ENCODE measurements around the gene BATF2.
A peak's percentile ranks its signal among the peaks of the same experiment; 100 is the strongest.
"Not testable (repeated sequence)": the region's sequence is repeated elsewhere in the genome, so short reads cannot be mapped to it uniquely, and the experiment has no call there.

Gene BATF2

GRCh38 chr11:65034423-65034822 lies 37.7 kb upstream of the BATF2 start:
- H3K4me1 ChIP-seq, result no peaks in the 10 kb centered on the region
- no peak overlapping the region for H2AFZ ChIP-seq
- H3K36me3 ChIP-seq (ENCODE audit: control insufficient read depth, insufficient read depth, low read length), result no peaks in the 10 kb centered on the region
- H3K4me2 ChIP-seq (ENCODE audit: low read length), result no peak overlapping the region
- no peaks in the 10 kb centered on the region for H3K79me2 ChIP-seq
- H3K4me3 ChIP-seq (ENCODE audit: low read depth, low read length), result no peak overlapping the region
- H3K27ac ChIP-seq, result no peak overlapping the region
- no peaks in the 10 kb centered on the region for H3K9me3 ChIP-seq (ENCODE audit: control insufficient read depth, low read length)
- H3K27me3 ChIP-seq (ENCODE audit: control insufficient read depth, insufficient read depth, low read length), result no peaks in the 10 kb centered on the region
- H3K9ac ChIP-seq, result no peak overlapping the region
- TF ChIP-seq CTCF (IDR thresholded peaks at IDR 0.05), result no peak

- Histone ChIP-seq H3K9ac (no peak overlapping the region), H3K4me3 (ENCODE audit: low read depth, low read length) (no peak overlapping the region), H3K27me3 (ENCODE audit: control insufficient read depth, insufficient read depth, low read length) (no peaks in the 10 kb centered on the region), H3K9me3 (ENCODE audit: control insufficient read depth, low read length) (no peaks in the 10 kb centered on the region), H3K4me1 (peaks cover 4% of the 10 kb centered on the region), H3K79me2 (no peaks in the 10 kb centered on the region), H3K36me3 (ENCODE audit: control insufficient read depth, insufficient read depth, low read length) (no peaks in the 10 kb centered on the region), H3K4me2 (ENCODE audit: low read length) (no peak overlapping the region), H2AFZ (no peak overlapping the region), H3K27ac (no peak overlapping the region)
- TF ChIP-seq CTCF (IDR thresholded peaks at IDR 0.05), result no peak
Measured at GRCh38 chr11:65032216-65032615, 35.4 kb upstream of the BATF2 start.

GRCh38 chr11:65027213-65028067 lies 30.7 kb upstream of the BATF2 start, which contains the start of gene SNX15:
SNX15 (plus strand) TSS chr11:65027439; CDS start chr11:65027538, 99 bp downstream.
- peak; percentile 65 for TF ChIP-seq CTCF (IDR thresholded peaks at IDR 0.05)
- Histone ChIP-seq H3K79me2 (no peaks in the 10 kb centered on the region), H3K4me3 (ENCODE audit: low read depth, low read length) (peak within 1 kb of the TSS; percentile 81), H3K27me3 (ENCODE audit: control insufficient read depth, insufficient read depth, low read length) (no peaks in the 10 kb centered on the region), H3K4me2 (ENCODE audit: low read length) (peak within 1 kb of the TSS; percentile 81), H3K4me1 (peaks cover 4% of the 10 kb centered on the region), H2AFZ (peak within 1 kb of the TSS; percentile 80), H3K9ac (no peak within 1 kb of the TSS), H3K36me3 (ENCODE audit: control insufficient read depth, insufficient read depth, low read length) (no peaks in the 10 kb centered on the region), H3K9me3 (ENCODE audit: control insufficient read depth, low read length) (no peaks in the 10 kb centered on the region), H3K27ac (peak within 1 kb of the TSS; percentile 77)

DNA sequence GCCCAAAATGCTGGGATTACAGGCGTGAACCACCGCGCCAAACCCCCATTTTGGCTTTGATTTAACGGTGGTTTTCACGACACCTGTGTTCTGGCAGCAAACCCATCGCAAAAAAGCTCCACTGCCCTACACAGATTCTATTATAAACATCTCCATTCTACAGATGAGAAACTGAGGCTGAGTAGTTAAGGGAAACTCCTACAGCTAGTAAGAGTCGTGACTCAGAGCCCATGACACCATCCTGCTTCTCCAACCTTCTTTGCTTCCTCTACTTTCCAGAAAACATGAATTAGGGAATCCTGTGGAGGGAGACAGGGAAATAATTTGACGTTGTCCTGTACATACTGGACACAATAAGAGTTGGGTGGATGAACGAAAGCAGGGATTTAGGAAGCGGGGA lies 30.0 kb upstream of the BATF2 start:
- Histone ChIP-seq H3K4me2 (ENCODE audit: low read length) (peak overlapping the region; percentile 67), H3K4me3 (ENCODE audit: low read depth, low read length) (peak overlapping the region; percentile 81), H3K27ac (peak overlapping the region; percentile 77), H3K9ac (no peak overlapping the region), H3K27me3 (ENCODE audit: control insufficient read depth, insufficient read depth, low read length) (no peaks in the 10 kb centered on the region), H2AFZ (peak overlapping the region; percentile 80), H3K9me3 (ENCODE audit: control insufficient read depth, low read length) (no peaks in the 10 kb centered on the region), H3K4me1 (peaks cover 4% of the 10 kb centered on the region), H3K79me2 (no peaks in the 10 kb centered on the region), H3K36me3 (ENCODE audit: control insufficient read depth, insufficient read depth, low read length) (no peaks in the 10 kb centered on the region)
- no peak for TF ChIP-seq CTCF (IDR thresholded peaks at IDR 0.05)

GRCh38 chr11:65023502-65023901 lies 26.7 kb upstream of the BATF2 start:
- H3K4me3 ChIP-seq (ENCODE audit: low read depth, low read length); H3K36me3 ChIP-seq (ENCODE audit: control insufficient read depth, insufficient read depth, low read length); H3K79me2 ChIP-seq; H3K27ac ChIP-seq; H3K4me2 ChIP-seq (ENCODE audit: low read length); H3K9ac ChIP-seq; H2AFZ ChIP-seq; H3K9me3 ChIP-seq (ENCODE audit: control insufficient read depth, low read length); H3K4me1 ChIP-seq; H3K27me3 ChIP-seq (ENCODE audit: control insufficient read depth, insufficient read depth, low read length): not testable (repeated sequence)

Data from parathyroid adenoma (tissue), 2 donors.